GM11168 (cell line): Measurements from ENCODE around the gene CFAP141.
"Not testable (repeated sequence)": the region's sequence is repeated elsewhere in the genome, so short reads cannot be mapped to it uniquely, and the experiment has no call there.

Experiments used
- in situ Hi-C: fragments of 300-500 bp; cut with MboI; formaldehyde crosslinking; loops from one replicate; pipeline ENCODE4 v1.12.0; 2022; ENCODE audit warnings: low sequenced_read_pairs; ENCODE audit not compliant: unreplicated experiment

CFAP141 gene

DNA sequence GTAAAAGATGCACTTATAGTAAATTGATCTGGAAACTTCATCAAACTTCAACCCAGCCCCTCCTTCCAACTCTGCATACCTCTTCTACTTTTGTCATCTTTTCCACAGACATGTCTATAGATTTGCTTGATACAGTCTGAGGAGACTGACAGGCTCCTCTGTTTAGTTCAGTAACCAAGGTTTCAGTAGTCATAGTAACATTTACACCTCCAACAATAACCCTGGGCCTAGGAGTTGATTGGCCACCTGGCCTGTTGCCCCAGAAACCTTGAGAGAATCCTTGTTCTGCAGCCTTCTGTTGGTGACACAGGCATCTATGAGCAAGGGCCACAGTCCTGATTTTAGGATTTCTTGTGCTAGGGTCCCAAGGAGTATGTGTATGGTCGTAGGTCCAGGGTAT is at the start of gene CFAP141:
Gene CFAP141, minus strand, starts transcription at position 138 of the 400 bp plus-strand sequence. Its CDS starts 26 bp downstream, at position 112.
- in situ Hi-C loops = no loop called here

DNA sequence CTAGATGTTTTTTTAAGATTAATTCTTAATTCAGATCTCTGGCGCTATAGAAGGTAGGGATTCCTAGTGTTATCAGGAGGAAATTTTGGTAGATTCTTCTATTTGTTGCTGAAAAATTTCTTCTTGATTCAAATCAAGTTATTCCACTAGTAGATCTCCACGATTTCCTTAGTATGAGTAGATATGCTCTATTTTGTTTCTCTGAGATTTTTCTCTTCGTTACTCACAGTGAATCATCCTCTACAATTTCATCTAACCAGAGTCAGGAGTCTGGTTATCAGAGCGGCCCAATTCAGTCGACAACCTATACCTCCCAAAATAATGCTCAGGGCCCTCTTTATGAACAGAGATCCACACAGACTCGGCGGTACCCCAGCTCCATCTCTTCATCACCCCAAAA is 47.5 kb upstream of the CFAP141 start:
- in situ Hi-C loops = no loop called here

DNA sequence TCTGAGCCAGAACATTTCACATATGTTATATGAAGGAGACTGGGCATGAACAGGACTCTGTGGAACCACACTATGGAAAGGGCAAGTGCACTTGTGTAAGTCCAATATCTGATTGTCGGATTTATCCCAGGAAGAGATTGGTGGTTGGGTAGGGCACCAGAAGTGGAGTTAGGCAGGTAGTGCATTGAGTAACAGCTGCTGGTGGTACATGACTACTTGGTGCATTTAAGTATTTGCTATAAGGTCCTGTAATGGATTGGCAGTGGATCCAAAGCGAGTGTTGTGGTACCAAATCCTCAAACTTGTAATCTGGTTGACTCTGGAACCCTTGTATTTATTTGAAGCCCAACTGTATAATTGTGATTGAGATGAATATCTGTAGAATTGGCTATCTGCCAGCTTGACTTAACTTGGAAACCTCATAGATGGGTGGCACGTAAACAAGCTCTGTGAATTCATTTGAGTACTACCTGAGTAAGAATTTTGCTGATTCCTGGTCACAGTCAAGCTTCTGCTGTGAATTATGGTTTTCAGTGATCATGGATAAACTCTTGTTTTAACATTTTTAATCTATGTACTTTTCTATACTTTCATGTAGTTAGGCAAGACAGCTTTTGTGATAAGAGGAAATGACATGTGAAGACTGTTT is 35.7 kb upstream of the CFAP141 start:
- in situ Hi-C loops = no loop called here

DNA sequence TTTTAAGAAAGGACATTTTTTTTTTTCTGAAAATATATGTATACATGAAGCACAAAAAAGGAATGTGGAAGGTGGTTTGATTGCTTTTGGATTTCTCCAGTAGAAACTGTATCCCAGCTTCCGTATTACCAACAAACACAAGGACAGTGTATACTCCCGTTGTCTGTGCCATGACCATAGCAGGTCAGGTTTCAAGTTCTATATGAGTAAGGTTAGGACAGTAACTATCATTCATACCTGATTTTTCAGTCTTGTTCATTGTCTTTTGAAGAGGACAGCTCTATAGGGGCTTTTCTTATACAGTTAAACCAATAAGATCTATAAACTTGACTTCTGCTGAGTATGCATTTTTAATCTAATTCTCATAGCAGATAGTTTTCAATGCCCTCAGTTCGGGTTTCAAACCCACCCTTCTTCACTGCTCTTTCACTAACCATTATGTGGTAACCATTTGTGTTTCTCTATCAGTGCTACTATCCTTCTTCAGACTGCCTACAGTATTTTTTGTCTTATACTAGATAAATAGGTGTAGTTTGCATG is 34.2 kb upstream of the CFAP141 start:
- in situ Hi-C loops = no loop called here

DNA sequence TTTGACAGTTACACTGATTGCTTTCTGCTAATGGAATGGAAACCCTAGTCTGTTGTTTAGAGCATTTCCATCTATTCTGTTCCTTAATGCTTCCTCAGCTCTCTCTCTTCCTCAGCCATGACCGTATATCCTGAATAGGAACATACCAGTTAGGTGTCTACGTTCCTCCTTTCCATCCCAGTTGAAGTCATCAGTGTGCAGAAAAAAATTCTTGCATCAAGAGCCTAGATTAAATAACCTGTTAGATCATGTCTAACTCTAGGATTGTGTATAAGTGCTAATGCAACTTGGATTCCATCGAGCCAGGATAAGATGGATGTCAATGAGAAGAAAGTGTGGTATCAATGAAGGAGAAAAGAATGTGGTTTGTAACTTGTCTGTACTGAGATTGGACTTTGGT is 33.4 kb upstream of the CFAP141 start:
- in situ Hi-C loops = no loop called here

DNA sequence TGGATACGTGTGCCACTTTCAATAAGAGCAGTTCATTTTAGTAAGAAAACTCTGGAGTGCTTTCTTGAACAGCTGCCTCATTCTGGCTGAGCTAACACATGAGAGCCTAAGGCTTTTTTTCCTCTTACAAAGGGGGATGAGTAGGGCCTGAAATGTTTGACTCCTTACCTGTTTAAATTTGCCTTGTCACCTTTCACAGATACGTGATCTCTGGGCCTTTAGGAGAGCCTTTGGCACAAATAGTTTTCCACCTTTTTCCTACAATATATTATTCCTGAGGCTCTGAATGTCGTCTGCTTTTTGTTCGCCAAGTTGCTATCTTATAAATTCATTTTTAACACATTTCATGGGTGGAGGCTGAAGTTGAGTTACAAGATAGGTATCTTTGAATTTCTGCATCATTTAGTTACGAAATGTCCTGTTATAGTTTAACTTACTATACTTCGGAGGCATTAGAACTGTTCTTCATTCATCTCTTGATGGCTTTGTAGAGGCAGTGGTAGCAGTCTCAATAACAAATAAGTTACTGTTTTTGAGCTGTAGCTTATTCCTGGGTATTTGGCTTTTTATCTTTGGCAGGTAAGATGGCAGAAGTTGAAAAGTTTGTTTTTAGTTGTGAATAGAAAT is 31.9 kb upstream of the CFAP141 start:
- in situ Hi-C loops = no loop called here

DNA sequence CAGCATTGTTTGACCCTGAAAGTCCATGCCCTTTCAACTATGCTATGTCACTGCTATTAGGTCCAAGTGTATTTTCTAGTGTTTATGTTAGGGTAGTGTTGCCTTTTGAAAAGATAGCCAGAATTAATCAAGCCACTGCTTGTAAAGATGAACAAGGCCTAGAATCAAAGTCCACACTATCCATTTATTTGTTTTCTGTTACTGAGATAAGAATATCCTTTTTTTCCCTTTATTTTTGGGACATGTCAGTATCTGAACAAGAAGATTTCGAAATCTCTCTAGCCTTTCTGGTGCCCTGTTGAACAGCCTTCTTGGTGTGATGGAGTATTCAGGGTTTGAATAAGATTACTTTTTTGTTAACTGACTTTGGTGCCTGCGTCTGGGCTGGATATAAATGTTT is 31.3 kb upstream of the CFAP141 start:
- in situ Hi-C loops = no loop called here

DNA sequence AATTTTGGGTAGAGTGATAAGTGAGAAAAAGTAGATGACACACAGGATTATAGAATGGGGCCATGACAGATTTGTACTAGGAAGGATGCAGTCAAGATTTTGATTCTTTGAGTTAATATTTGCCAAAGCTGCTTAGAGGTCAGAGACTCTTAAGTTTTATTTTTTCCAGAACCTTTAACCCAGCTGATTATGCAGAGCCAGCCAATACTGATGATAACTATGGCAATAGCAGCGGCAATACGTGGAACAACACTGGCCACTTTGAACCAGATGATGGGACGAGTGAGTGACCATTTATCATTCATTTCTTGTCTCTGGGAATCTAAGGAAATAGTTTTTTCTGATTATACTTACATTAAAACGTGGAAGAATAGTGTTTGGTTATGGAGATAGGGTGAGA is 30.7 kb upstream of the CFAP141 start:
- in situ Hi-C loops = no loop called here

DNA sequence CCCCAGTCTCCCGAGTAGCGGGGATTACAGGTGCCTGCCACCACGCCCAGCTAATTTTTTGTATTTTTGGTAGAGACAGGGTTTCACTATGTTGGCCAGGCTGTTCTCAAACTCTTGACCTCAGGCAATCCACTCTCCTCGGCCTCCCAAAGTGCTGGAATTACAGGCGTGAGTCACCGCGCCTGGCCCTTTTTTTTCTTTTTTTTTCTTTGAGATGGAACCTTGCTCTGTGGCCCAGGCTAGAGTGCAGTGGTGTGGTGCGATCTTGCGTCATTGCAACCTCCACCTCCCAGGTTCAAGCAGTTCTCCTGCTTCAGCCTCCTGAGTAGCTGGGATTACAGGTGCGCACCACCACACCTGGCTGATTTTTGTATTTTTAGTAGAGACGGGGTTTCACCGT is 27.0 kb upstream of the CFAP141 start:
- in situ Hi-C loops = not testable (repeated sequence)

DNA sequence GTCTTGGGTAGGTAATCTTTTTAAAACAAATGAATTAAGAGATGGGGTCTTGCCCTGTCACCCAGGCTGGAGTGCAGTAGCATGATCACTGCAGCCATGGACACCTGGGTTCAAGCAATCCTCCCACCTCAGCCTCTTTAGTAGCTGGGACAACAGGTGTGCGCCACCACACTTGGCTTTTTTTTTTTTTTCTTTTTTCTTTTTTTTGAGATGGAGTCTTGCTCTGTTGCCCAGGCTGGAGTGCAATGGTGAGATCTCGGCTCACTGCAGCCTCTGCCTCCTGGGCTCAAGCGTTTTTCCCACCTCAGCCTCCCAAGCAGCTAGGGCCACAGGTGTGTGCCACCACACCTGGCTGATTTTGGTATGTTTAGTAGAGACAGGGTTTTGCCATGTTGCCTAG is 25.0 kb upstream of the CFAP141 start:
- in situ Hi-C loops = not testable (repeated sequence)

DNA sequence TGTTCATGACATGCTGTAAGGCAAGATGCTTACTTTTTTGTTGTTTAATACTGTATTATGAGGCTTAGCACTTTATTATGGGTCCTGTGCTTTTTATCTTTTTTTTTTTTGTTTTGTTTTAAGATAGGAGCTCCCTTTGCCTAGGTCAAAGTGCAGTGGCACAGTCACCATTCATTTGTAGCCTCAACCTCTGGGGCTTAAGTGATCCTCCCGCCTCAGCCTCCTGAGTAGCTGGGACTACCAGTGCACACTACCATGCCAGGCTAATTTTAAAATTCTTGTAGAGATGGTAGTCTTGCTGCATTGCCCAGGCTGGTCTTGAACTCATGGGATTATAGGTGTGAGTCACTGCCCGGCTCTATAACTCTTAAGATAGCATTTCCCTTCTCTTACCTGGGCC is 19.2 kb upstream of the CFAP141 start:
- in situ Hi-C loops = no loop called here

DNA sequence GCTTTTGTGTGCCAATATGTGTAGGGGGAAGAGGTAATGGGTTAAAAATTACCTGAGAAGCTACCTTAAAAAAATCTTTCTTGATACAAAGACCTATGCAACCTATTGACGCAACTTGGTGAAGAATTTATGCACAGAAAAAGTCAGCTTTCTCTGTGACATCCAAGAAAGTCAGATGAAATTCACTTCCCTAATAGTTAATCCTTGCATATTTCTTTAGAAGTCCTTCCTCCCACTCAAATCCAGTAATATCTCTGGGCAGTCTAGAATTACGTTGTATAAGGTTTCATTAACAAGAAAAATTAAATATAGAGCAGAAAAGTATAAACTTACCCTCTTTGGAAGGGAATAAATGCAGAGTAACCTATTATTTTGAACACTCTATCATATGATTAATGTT is 17.5 kb upstream of the CFAP141 start:
- in situ Hi-C loops = no loop called here

DNA sequence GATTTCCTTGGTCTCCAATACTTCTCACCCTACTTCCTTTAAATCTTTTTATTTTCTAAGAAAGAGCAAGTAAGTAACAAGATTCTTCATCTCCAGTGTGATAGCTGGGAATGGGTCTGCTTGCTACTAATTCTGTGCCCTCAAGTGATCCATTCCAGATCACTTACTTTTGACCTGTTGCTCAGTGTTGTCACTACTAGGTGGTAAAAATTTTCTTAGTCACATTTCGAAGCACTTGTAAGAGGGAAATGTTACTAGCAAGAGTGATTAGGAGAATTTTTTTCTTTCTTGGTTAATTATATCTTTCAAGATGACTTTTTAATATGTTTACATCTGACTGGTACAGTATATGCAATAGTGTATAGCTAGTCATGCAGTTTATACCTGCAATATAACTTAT is 16.8 kb upstream of the CFAP141 start:
- in situ Hi-C loops = no loop called here

DNA sequence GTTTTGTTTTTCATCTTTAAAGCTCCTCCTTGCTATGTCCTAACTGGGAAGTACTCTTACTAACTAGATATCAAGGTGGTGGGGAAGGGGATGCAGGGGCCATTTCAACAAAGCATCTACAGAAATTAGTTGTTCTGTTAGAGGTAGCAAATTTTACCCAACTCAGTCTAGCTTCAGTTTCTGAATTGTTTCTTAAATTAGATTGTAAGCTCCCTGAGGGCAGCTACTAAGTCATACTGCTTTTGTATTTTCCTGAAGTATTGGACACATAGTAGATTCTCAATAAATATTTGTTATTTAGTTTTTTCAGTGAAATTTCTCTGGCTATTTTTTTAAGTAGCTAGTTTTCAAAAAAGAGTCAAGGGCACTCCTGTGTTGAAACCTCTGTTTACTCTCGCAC is 16.4 kb upstream of the CFAP141 start:
- in situ Hi-C loops = no loop called here

DNA sequence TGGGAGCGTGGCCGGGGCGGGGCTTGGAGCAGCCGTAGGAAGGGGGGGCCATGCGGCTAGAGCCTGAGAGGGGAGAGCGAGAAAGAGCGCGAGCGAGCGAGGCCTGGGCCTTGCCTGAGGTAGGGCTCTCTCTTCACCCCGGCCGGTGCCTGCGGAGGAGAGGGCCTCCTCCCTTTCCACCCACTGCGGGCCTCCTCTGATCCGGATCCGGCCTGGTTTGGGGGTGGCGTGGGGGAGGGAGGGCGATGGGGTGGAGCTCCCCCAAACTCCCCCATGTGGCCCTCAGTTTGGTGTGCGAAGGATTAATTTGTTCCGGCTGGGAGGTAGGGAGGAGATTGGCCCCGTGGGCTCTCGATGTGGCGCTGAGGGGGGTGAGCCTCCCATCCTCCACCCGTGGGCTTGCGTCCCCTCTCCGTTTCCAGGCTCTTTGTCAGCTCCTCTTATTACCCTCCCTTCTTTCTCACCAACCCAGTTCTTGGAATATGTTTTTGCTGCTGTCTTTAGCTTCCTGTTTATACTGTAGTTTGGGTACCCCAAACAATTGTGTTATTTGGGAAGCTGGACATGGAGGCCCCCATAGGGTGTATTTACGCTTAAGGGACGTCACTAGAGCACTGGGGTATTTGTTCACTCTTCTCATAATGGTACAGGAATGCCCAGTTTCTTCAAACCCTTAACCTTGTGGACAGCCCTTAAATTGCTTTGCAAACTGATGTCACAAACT is 15.3 kb upstream of the CFAP141 start:
- in situ Hi-C loops = no loop called here

DNA sequence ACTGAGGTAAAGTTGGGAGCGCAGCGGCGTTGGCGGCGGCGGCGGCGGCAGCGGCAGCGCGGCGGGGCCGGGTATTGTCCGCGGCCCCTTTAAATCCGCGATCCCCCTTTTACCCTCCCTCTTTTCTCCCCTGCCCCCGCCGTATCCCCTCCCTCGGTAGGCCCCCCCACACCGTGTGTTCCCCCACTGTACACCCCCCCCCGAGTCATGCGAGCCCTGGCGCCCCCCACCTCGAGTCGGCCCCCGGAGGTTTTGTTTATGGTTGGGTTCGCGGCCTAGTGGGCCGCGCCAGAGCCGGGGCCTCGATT is 14.8 kb upstream of the CFAP141 start:
- in situ Hi-C loops = no loop called here

DNA sequence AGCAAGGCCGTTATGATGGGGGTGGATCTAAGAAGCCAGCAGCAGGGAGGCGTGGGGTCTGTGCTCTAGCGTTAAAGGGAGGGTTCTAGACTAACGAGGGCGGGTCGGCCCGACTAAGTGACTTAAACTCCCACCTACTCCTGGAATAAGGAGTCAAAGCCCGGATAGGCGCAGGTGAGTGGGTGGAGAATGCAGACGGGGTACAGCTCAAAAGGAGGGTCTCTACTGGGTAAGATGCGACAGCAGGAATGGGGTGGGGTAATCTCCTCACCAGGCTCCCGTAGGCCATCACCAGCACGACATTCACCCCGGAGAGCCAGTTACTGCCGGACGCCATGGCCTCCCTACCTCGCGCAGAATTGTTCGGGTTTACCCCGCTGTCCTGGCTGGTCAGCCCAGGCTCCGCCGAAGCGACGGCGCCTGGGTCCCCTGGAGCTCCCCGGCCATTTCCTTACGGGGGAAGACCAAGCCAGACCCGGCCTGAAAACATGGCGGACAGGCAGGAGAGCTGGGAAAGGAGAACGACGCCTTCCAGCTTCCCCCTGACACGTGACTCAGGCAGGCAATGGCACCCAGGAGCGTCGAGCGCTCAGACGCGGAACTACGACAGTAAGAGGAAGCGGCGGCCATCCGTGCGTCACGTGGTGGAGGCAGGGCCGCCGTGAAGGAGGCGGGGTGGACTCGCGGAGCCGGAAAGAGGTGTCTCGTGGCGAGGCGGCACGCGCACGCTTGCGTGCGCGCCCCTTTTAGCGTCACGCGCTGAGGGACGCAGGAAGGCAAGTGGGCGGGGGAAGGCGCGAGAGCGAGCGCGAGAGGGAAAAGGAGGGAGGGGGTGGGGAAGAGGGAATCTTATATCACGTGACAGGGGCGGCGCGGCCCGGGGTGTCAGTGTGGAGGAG is 14.2 kb upstream of the CFAP141 start, which contains the start of gene UBAP2L:
Gene UBAP2L, plus strand, starts transcription at position 885 of the 899 bp plus-strand sequence. CDS start 4,169 bp downstream, outside the sequence.
- in situ Hi-C loops = no loop called here

DNA sequence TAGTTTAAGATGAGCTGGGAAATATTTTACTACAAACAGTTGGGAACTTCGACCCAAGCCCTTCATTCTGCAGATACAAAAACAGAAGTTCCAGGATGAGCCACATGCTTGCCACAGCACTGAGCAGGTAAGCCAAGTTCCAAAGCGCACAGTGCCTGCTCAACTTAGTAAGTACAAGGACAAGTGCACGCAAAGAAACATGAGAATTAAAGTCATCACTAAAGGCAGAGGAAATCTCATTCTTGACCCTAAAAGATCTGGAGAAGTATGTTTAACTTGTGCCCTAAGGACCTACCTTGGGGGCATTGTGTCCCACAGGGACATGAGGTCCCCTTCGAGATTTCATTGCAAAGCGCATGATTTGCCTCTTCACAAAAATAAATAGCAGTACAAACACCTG is 13.4 kb upstream of the CFAP141 start:
- in situ Hi-C loops = no loop called here

DNA sequence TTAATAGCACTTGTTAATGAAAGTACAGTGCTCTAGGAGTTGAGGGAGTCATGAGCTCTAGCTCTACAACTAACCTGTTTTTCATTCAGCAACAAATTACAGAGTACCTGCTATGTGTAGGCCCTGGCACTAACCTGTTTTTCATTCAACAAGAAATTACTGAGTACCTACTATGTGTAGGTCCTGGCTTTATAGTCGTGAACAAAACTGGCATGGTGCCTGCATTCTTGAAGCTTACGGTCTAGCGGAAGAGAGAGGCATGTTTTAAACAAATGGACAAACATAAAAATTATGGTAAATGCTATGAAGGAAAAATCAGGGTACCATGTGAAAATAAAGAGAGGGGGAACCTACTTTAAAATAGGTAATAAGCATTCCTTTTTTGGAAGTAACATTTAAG is 12.4 kb upstream of the CFAP141 start:
- in situ Hi-C loops = no loop called here

DNA sequence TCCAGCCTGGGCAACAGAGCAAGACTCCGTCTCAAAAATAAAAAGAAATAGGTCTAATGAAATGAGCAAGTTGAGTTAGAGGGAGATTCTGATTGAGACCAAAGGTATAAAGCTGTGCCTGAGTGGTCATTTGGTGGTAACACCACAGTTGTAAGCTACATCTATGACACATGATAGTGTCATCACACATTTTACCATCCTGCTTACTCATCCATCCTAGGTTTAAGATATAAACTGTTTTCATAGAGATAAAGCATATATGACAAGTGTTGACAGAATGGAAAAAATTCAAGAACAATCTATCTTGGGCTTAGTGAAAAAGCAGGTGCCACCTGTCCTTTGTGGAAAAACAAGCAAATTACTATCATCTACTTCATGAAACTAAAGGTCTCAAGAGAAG is 7.1 kb upstream of the CFAP141 start:
- in situ Hi-C loops = no loop called here
